Epithelial cell of esophagus (primary cell): Measurements from ENCODE around the gene THSD4.
A peak's percentile ranks its signal among the peaks of the same experiment; 100 is the strongest.

ENCODE experiments used
- DNase-seq: peaks from one replicate; pipeline ENCODE4 v3.0.0; 2010; ENCODE audit warnings: low read depth
- H3K4me3 ChIP-seq: 2 replicates; pipeline ENCODE4 v1.5.1; 2011; ENCODE audit warnings: mild to moderate bottlenecking, low read length, control low read depth
- CTCF ChIP-seq: IDR thresholded peaks from 2 replicates; pipeline ENCODE4 v1.5.1; 2011; ENCODE audit warnings: low read depth, mild to moderate bottlenecking, low read length, control low read depth, inconsistent platforms; ENCODE audit not compliant: insufficient read depth; ENCODE audit errors: missing control alignments

Gene THSD4

DNA sequence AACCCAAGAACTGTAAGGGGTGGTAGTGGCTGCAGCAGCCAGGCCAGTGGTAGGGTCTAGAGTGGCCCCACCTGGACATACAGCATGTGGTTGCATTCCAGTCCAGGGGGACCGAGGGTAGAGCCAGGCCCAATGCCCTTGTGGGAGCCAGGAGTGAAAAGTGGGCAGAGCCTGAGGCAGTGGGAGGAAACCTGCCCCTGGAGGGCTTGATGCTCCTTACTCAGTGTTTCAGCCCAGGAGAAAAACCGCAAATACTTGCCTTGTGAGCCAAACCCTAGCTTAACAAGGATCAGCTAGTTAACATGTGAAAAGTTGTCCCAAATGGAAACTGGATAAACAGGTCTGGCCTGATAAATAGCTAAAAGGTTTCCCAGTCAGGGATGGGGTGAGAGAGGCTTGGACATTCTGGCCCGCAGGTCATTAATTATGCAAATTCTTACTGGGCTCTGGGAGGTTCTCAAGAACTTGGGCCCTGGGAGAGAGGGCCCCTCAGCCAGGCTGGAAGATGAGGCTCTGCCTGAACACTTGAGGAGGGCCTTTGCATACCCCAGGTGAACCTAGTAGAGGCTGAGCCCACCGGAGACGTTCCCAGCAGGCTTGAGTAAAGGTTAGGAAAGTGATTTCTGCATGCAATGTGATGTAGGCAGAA is 222.1 kb downstream of the THSD4 start:
- DNase-seq, result peak; percentile 98
- no peak for TF ChIP-seq CTCF

GRCh38 chr15:71338265-71338664 is 223.0 kb downstream of the THSD4 start:
- DNase-seq, result no peak
- H3K4me3 ChIP-seq, result no peak overlapping the region
- no peak for TF ChIP-seq CTCF

More for the DNA sequence above, 222.1 kb downstream of the THSD4 start:
- H3K4me3 ChIP-seq, result no peak overlapping the region

GRCh38 chr15:71338827-71339542 is 223.7 kb downstream of the THSD4 start:
- no peak for TF ChIP-seq CTCF
- no peak for DNase-seq

GRCh38 chr15:71341811-71342550 is 226.7 kb downstream of the THSD4 start:
- H3K4me3 ChIP-seq, result no peak overlapping the region
- no peak for DNase-seq
- no peak for TF ChIP-seq CTCF

More at GRCh38 chr15:71338827-71339542, 223.7 kb downstream of the THSD4 start:
- no peak overlapping the region for H3K4me3 ChIP-seq

- H3K4me3 ChIP-seq, result no peak overlapping the region
- no peak for DNase-seq
- no peak for TF ChIP-seq CTCF
Observed at GRCh38 chr15:71342658-71343057, 227.4 kb downstream of the THSD4 start.

DNA sequence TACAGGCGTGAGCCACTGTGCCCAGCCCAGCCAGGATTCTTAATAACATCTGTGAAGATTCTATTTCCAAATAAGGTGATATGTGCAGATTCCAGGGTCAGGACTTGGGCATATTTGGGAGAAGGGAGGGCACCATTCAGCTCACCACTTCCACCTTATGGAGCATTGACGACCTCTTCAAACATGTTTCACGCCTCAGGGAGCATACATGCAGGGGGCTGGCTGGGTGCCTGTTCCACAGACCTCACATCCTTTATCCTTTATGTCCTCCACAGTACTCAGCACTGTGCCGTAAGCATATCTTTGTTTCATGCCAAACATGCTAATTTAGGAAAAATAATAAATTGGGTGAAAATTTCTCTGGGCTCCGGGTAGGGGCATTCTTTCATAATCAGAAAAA is 229.0 kb downstream of the THSD4 start:
- no peak for TF ChIP-seq CTCF
- H3K4me3 ChIP-seq, result no peak overlapping the region
- DNase-seq, result no peak
